Neural progenitor cell (in vitro differentiated cells): ENCODE measurements around the gene SLC20A1.

Source experiments
- EZH2 ChIP-seq: fragments of 200-600 bp; sonication (generic); IDR thresholded peaks from 2 replicates; pipeline ENCODE4 v1.6.1; 2017; ENCODE audit warnings: antibody characterized with exemption, mild to moderate bottlenecking, moderate library complexity
- EZH2phosphoT487 ChIP-seq: fragments of 200-600 bp; sonication (generic); IDR thresholded peaks from 2 replicates; pipeline ENCODE4 v1.6.1; 2017; ENCODE audit warnings: antibody characterized with exemption
- TF ChIP-seq, protein P1 (sequence below): fragments of 200-600 bp; sonication (generic); IDR thresholded peaks from 2 replicates; pipeline ENCODE4 v1.5.1; 2017; ENCODE audit warnings: antibody characterized with exemption, mild to moderate bottlenecking

DNA sequence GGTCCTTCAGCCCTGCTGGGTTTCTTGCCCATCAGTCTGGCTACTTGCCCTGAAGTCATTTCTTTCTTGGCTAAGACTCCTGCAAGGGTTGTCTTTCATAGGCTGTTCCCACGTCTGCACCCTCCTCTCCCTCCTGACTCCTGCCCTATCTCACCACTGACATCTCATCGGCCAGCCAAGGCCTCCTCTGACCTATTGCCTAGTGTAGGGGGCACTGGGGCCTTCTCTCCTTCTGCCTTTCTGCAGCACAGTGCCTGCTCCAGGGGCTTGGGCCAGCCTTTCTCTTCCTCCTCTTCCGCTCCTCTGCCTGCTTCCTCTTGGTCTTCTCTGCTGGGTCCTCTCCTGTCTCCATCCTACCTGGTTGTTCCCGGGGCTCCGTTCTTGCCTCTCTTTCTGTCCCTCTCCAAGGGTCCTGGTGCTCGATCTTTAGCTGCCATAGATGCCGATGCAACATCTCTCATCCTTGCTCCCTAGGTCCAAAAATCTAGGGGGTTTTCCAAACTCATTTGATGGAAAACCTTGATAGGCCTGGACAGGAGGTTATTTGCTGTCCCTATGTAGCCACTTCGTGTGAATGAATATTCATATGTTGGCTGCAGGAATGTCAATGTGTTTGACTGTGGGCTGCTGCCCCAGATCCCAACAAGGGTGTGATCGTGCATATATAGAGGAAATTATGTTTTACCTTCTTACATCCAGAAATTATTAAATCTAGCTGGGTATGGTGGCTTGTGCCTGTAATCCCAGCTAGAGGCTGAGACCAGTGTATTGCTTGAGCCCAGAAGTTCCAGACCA lies 65.4 kb downstream of the SLC20A1 start:
- TF ChIP-seq, protein P1, sequence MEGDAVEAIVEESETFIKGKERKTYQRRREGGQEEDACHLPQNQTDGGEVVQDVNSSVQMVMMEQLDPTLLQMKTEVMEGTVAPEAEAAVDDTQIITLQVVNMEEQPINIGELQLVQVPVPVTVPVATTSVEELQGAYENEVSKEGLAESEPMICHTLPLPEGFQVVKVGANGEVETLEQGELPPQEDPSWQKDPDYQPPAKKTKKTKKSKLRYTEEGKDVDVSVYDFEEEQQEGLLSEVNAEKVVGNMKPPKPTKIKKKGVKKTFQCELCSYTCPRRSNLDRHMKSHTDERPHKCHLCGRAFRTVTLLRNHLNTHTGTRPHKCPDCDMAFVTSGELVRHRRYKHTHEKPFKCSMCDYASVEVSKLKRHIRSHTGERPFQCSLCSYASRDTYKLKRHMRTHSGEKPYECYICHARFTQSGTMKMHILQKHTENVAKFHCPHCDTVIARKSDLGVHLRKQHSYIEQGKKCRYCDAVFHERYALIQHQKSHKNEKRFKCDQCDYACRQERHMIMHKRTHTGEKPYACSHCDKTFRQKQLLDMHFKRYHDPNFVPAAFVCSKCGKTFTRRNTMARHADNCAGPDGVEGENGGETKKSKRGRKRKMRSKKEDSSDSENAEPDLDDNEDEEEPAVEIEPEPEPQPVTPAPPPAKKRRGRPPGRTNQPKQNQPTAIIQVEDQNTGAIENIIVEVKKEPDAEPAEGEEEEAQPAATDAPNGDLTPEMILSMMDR = no peak
- TF ChIP-seq EZH2 (no peak), EZH2phosphoT487 (no peak)
